NCI-H748 (cell line): ENCODE results near the gene PVRIG.
"Not testable (repeated sequence)": the region's sequence is repeated elsewhere in the genome, so short reads cannot be mapped to it uniquely, and the experiment has no call there.

Experiments
- DNase-seq: peaks from one replicate; lab custom pipeline; 2025; ENCODE audit not compliant: unreplicated experiment; lab: John Stamatoyannopoulos, UW

PVRIG gene

GRCh38 chr7:100219801-100220585, at the start of gene PVRIG:
Gene PVRIG, plus strand, starts transcription at chr7:100219949. Its CDS starts 22 bp downstream, at chr7:100219971.
- DNase-seq, result not testable (repeated sequence)

GRCh38 chr7:100170101-100170897, 49.5 kb upstream of the PVRIG start:
- DNase-seq, result no peak

GRCh38 chr7:100171087-100171681, 48.6 kb upstream of the PVRIG start:
- peak; percentile 73 for DNase-seq

GRCh38 chr7:100171840-100172239, 47.9 kb upstream of the PVRIG start:
- no peak for DNase-seq

GRCh38 chr7:100173806-100174495, 45.8 kb upstream of the PVRIG start:
- DNase-seq, result no peak

- DNase-seq, result no peak
Observed at GRCh38 chr7:100174582-100174981, 45.2 kb upstream of the PVRIG start.

GRCh38 chr7:100175296-100175935, 44.3 kb upstream of the PVRIG start:
- DNase-seq, result no peak

- DNase-seq, result no peak
Observed at GRCh38 chr7:100176096-100177044, 43.4 kb upstream of the PVRIG start.

- peak; percentile 94 for DNase-seq
Observed at GRCh38 chr7:100177045-100178001, 42.4 kb upstream of the PVRIG start, which contains the start of the genes GPC2 and STAG3. Gene GPC2, minus strand, starts transcription at chr7:100177381. Its CDS starts 182 bp downstream, at chr7:100177199. Gene STAG3, plus strand, starts transcription at chr7:100177918. Its CDS starts 2,639 bp downstream, at chr7:100180557.

GRCh38 chr7:100180084-100180483, 39.7 kb upstream of the PVRIG start:
- not testable (repeated sequence) for DNase-seq

- not testable (repeated sequence) for DNase-seq
Observed at GRCh38 chr7:100182616-100183015, 37.1 kb upstream of the PVRIG start.

GRCh38 chr7:100183090-100183489, 36.7 kb upstream of the PVRIG start:
- DNase-seq, result not testable (repeated sequence)

GRCh38 chr7:100185726-100186125, 34.0 kb upstream of the PVRIG start:
- DNase-seq, result no peak

GRCh38 chr7:100189061-100189460, 30.7 kb upstream of the PVRIG start:
- no peak for DNase-seq

GRCh38 chr7:100190048-100190711, 29.6 kb upstream of the PVRIG start:
- DNase-seq, result no peak

GRCh38 chr7:100191775-100192174, 28.0 kb upstream of the PVRIG start:
- DNase-seq, result no peak

GRCh38 chr7:100192281-100192862, 27.4 kb upstream of the PVRIG start:
- DNase-seq, result not testable (repeated sequence)
